Hepatic stellate cell (primary cell): Measurements from ENCODE around the gene STX17.

ENCODE experiments used
- DNase-seq: peaks from one replicate; pipeline ENCODE4 v3.0.0; 2011; ENCODE audit warnings: low spot score

Gene STX17

GRCh38 chr9:99907208-99907532 lies 716 bp downstream of the STX17 start:
- no peak for DNase-seq

- no peak for DNase-seq
Observed at GRCh38 chr9:99911600-99911999, 5.1 kb downstream of the STX17 start.

- no peak for DNase-seq
Observed at GRCh38 chr9:99916650-99917049, 10.2 kb downstream of the STX17 start.

- no peak for DNase-seq
Observed at GRCh38 chr9:99918134-99918533, 11.7 kb downstream of the STX17 start.

- DNase-seq, result no peak
Observed at GRCh38 chr9:99919930-99920329, 13.5 kb downstream of the STX17 start.

- DNase-seq, result no peak
Observed at GRCh38 chr9:99921875-99922710, 15.6 kb downstream of the STX17 start.

GRCh38 chr9:99922711-99923030 lies 16.2 kb downstream of the STX17 start:
- DNase-seq, result no peak

- no peak for DNase-seq
Observed at GRCh38 chr9:99925541-99925940, 19.1 kb downstream of the STX17 start.

GRCh38 chr9:99929652-99930051 lies 23.2 kb downstream of the STX17 start:
- no peak for DNase-seq

GRCh38 chr9:99931155-99931840 lies 24.8 kb downstream of the STX17 start:
- no peak for DNase-seq

- DNase-seq, result no peak
Observed at GRCh38 chr9:99936947-99937587, 30.6 kb downstream of the STX17 start.

GRCh38 chr9:99947395-99947794 lies 40.9 kb downstream of the STX17 start:
- no peak for DNase-seq

GRCh38 chr9:99948482-99948881 lies 42.0 kb downstream of the STX17 start:
- DNase-seq, result no peak

- no peak for DNase-seq
Observed at GRCh38 chr9:99948896-99949295, 42.4 kb downstream of the STX17 start.

GRCh38 chr9:99953861-99954507 lies 47.5 kb downstream of the STX17 start:
- DNase-seq, result no peak

GRCh38 chr9:99954819-99955218 lies 48.4 kb downstream of the STX17 start:
- DNase-seq, result no peak

- no peak for DNase-seq
Observed at GRCh38 chr9:99955606-99956005, 49.2 kb downstream of the STX17 start.

GRCh38 chr9:99962680-99963261 lies 56.3 kb downstream of the STX17 start:
- no peak for DNase-seq

GRCh38 chr9:99964336-99964735 lies 57.9 kb downstream of the STX17 start:
- no peak for DNase-seq

- DNase-seq, result no peak
Observed at GRCh38 chr9:99966001-99966400, 59.5 kb downstream of the STX17 start.

- DNase-seq, result no peak
Observed at GRCh38 chr9:99966716-99967115, 60.3 kb downstream of the STX17 start.

- DNase-seq, result no peak
Observed at GRCh38 chr9:99967457-99967856, 61.0 kb downstream of the STX17 start.

GRCh38 chr9:99970481-99970880 lies 64.0 kb downstream of the STX17 start:
- no peak for DNase-seq
